GM19025 (cell line): Measurements from ENCODE around the gene GRID1.

Source experiments
- ATAC-seq: cut with Tn5 transposase; IDR thresholded peaks from one replicate; pipeline ENCODE4 v1.9.1; 2021; ENCODE audit warnings: mild to moderate bottlenecking, low read depth, moderate library complexity; ENCODE audit not compliant: unreplicated experiment

Gene GRID1

GRCh38 chr10:86219271-86219670 is 147.3 kb downstream of the GRID1 start:
- ATAC-seq: no peak

- no peak for ATAC-seq
These were observed 147.8 kb downstream of the GRID1 start for GRCh38 chr10:86218842-86219241.

GRCh38 chr10:86218160-86218559 is 148.4 kb downstream of the GRID1 start:
- no peak for ATAC-seq

- ATAC-seq: no peak
These were observed 149.1 kb downstream of the GRID1 start for GRCh38 chr10:86217371-86218080.

- ATAC-seq: no peak
These were observed 149.7 kb downstream of the GRID1 start for GRCh38 chr10:86216886-86217285.

- no peak for ATAC-seq
These were observed 150.9 kb downstream of the GRID1 start for GRCh38 chr10:86215712-86216111.

- ATAC-seq: no peak
These were observed 151.5 kb downstream of the GRID1 start for GRCh38 chr10:86215046-86215445.

GRCh38 chr10:86213148-86213547 is 153.4 kb downstream of the GRID1 start:
- ATAC-seq: no peak

GRCh38 chr10:86212391-86212700 is 154.2 kb downstream of the GRID1 start:
- ATAC-seq: no peak

GRCh38 chr10:86211691-86212390 is 154.8 kb downstream of the GRID1 start:
- ATAC-seq: no peak

GRCh38 chr10:86210416-86210815 is 156.2 kb downstream of the GRID1 start:
- ATAC-seq: no peak

- no peak for ATAC-seq
These were observed 156.9 kb downstream of the GRID1 start for GRCh38 chr10:86209726-86210125.

GRCh38 chr10:86207226-86207625 is 159.4 kb downstream of the GRID1 start:
- ATAC-seq: no peak

GRCh38 chr10:86206240-86206579 is 160.4 kb downstream of the GRID1 start:
- no peak for ATAC-seq

GRCh38 chr10:86205306-86206239 is 161.0 kb downstream of the GRID1 start:
- no peak for ATAC-seq

GRCh38 chr10:86204421-86205305 is 161.9 kb downstream of the GRID1 start:
- ATAC-seq: no peak

- no peak for ATAC-seq
These were observed 163.3 kb downstream of the GRID1 start for GRCh38 chr10:86203162-86203905.

GRCh38 chr10:86202226-86202735 is 164.3 kb downstream of the GRID1 start:
- no peak for ATAC-seq

- ATAC-seq: no peak
These were observed 165.7 kb downstream of the GRID1 start for GRCh38 chr10:86200867-86201266.
